Measurements from ENCODE around the gene MOV10. TPM values are rescaled to one million over a fixed set of nuclear protein-coding genes. Genes with fewer than 3 reads are reported as not detected.
A peak's percentile ranks its signal among the peaks of the same experiment; 100 is the strongest.

Gene MOV10
- total and polyA plus RNA-seq, 2 of the 13 experiments (the other 11 are each of a cell fraction or from before 2014, with no cell fraction given), result 56.4 to 58.2 TPM

DNA sequence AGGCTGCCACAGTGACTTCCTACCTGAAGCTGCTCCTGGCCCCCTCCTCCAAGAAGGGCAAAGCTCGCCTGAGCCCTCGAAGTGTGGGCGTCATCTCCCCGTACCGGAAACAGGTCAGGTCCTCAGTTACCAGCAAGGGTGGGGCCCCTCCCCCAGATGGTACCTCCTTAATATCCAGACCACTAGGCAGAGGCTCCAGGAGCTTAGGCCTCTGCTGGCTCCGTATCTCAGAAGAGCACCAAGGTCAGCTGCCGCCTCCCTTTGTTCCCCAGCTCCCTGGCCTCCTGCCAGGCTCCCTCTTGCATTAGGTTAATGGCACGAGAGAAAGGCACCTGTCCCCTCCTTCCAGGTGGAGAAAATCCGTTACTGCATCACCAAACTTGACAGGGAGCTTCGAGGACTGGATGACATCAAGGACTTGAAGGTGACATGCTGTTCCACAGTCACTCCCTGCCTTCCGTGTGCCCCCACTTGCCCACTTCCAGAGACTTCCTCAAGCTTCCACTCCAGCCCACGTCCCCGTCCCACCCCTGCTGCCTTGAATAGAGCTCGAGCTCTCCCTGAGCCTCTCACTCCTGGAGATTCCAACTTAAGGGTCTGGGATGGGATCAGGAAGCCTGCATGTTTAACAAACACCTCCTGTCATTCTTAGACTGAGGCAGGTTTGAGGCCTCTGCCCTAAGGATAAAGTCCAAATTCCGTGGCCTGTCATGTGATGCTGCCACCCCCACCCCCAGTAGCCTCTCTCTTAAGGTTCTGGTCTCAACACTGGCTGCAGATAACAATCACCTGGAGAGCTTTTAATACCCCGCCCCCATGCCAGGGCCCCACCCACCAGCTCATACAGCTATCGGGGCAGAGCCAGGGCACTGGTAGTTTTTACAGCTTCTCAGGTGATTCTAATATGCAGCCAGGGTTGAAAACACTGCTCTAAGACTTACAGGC, 24.2 kb downstream of the MOV10 start (continued):
- TF ChIP-seq PRMT3 (CRISPR knock-in tag; IDR thresholded peaks at IDR 0.05; ENCODE audit: borderline replicate concordance, low read depth) (no peak), ZNF552 (CRISPR knock-in tag; IDR thresholded peaks at IDR 0.05; ENCODE audit: borderline replicate concordance) (no peak), DPF2 (CRISPR knock-in tag; IDR thresholded peaks at IDR 0.05; ENCODE audit: borderline replicate concordance, low read depth) (no peak), TEAD3 (CRISPR knock-in tag; optimal IDR thresholded peaks at IDR 0.05; ENCODE audit: borderline replicate concordance) (peak; percentile 94), DNMT3B (CRISPR knock-in tag; conservative IDR thresholded peaks at IDR 0.05) (no peak), NFIB (CRISPR knock-in tag; IDR thresholded peaks at IDR 0.05; ENCODE audit: borderline replicate concordance) (no peak), MATR3 (CRISPR knock-in tag; IDR thresholded peaks at IDR 0.05) (no peak), CREM (IDR thresholded peaks at IDR 0.05) (peak; percentile 51; the same call in 1 of the 2 replicates), CREM (CRISPR knock-in tag; IDR thresholded peaks at IDR 0.05) (no peak), KDM2A (CRISPR knock-in tag; IDR thresholded peaks at IDR 0.05; ENCODE audit: borderline replicate concordance, low read depth) (0 out of 2 replicates have a peak, but pooled peaks have one; percentile 29), MXI1 (IDR thresholded peaks at IDR 0.05; ENCODE audit: borderline replicate concordance, low read depth, low read length) (peak; percentile 49; the same call in 1 of the 3 replicates), MIER3 (CRISPR knock-in tag; IDR thresholded peaks at IDR 0.05; ENCODE audit: borderline replicate concordance) (no peak), SMAD3 (CRISPR knock-in tag; IDR thresholded peaks at IDR 0.05) (0 out of 2 replicates have a peak, but pooled peaks have one; percentile 33), SIN3A (IDR thresholded peaks at IDR 0.05; ENCODE audit: borderline replicate concordance, low read depth, low read length) (peak; percentile 35; the same call in 1 of the 2 replicates), MED1 (CRISPR knock-in tag; IDR thresholded peaks at IDR 0.05) (peak; percentile 54), MAFF (IDR thresholded peaks at IDR 0.05; ENCODE audit: low read depth, low read length) (no peak), ZNF773 (CRISPR knock-in tag; IDR thresholded peaks at IDR 0.05; ENCODE audit: borderline replicate concordance) (no peak), ZNF124 (CRISPR knock-in tag; IDR thresholded peaks at IDR 0.05) (no peak)
- TF ChIP-seq, protein P1, sequence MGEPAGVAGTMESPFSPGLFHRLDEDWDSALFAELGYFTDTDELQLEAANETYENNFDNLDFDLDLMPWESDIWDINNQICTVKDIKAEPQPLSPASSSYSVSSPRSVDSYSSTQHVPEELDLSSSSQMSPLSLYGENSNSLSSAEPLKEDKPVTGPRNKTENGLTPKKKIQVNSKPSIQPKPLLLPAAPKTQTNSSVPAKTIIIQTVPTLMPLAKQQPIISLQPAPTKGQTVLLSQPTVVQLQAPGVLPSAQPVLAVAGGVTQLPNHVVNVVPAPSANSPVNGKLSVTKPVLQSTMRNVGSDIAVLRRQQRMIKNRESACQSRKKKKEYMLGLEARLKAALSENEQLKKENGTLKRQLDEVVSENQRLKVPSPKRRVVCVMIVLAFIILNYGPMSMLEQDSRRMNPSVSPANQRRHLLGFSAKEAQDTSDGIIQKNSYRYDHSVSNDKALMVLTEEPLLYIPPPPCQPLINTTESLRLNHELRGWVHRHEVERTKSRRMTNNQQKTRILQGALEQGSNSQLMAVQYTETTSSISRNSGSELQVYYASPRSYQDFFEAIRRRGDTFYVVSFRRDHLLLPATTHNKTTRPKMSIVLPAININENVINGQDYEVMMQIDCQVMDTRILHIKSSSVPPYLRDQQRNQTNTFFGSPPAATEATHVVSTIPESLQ (CRISPR knock-in tag; conservative IDR thresholded peaks at IDR 0.05), result no peak
- TF ChIP-seq, protein P2, sequence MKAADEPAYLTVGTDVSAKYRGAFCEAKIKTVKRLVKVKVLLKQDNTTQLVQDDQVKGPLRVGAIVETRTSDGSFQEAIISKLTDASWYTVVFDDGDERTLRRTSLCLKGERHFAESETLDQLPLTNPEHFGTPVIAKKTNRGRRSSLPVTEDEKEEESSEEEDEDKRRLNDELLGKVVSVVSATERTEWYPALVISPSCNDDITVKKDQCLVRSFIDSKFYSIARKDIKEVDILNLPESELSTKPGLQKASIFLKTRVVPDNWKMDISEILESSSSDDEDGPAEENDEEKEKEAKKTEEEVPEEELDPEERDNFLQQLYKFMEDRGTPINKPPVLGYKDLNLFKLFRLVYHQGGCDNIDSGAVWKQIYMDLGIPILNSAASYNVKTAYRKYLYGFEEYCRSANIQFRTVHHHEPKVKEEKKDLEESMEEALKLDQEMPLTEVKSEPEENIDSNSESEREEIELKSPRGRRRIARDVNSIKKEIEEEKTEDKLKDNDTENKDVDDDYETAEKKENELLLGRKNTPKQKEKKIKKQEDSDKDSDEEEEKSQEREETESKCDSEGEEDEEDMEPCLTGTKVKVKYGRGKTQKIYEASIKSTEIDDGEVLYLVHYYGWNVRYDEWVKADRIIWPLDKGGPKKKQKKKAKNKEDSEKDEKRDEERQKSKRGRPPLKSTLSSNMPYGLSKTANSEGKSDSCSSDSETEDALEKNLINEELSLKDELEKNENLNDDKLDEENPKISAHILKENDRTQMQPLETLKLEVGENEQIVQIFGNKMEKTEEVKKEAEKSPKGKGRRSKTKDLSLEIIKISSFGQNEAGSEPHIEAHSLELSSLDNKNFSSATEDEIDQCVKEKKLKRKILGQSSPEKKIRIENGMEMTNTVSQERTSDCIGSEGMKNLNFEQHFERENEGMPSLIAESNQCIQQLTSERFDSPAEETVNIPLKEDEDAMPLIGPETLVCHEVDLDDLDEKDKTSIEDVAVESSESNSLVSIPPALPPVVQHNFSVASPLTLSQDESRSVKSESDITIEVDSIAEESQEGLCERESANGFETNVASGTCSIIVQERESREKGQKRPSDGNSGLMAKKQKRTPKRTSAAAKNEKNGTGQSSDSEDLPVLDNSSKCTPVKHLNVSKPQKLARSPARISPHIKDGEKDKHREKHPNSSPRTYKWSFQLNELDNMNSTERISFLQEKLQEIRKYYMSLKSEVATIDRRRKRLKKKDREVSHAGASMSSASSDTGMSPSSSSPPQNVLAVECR (CRISPR knock-in tag; IDR thresholded peaks at IDR 0.05; ENCODE audit: borderline replicate concordance), result peak; percentile 52; the same call in 1 of the 2 replicates
- TF ChIP-seq, protein P3, sequence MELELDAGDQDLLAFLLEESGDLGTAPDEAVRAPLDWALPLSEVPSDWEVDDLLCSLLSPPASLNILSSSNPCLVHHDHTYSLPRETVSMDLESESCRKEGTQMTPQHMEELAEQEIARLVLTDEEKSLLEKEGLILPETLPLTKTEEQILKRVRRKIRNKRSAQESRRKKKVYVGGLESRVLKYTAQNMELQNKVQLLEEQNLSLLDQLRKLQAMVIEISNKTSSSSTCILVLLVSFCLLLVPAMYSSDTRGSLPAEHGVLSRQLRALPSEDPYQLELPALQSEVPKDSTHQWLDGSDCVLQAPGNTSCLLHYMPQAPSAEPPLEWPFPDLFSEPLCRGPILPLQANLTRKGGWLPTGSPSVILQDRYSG (CRISPR knock-in tag; IDR thresholded peaks at IDR 0.05), result no peak
